Activated T-cell treated with anti-CD3 and anti-CD28 coated beads, Interleukin-2, amount 50 U/mL, for 24 hours (primary cell): ENCODE measurements around the gene WNT8A.
"Not testable (repeated sequence)": the region's sequence is repeated elsewhere in the genome, so short reads cannot be mapped to it uniquely, and the experiment has no call there.

Experiments used
- DNase-seq: peaks from one replicate; pipeline ENCODE4 v3.0.0-alpha.2; 2020
- H3K27ac Mint-ChIP-seq: 2 replicates; pipeline ENCODE4 v1.8.0; 2020; ENCODE audit warnings: mild to moderate bottlenecking, mixed read lengths
- H3K27me3 Mint-ChIP-seq: 2 replicates; pipeline ENCODE4 v1.8.0; 2020; ENCODE audit warnings: mixed read lengths
- H3K36me3 Mint-ChIP-seq: 2 replicates; pipeline ENCODE4 v1.8.0; 2020; ENCODE audit warnings: low read depth, mixed read lengths
- H3K4me1 Mint-ChIP-seq: 2 replicates; pipeline ENCODE4 v1.8.0; 2020; ENCODE audit warnings: low read depth, mixed read lengths
- H3K4me3 Mint-ChIP-seq: 2 replicates; pipeline ENCODE4 v1.8.0; 2020; ENCODE audit warnings: mild to moderate bottlenecking, moderate library complexity, mixed read lengths
- H3K9me3 Mint-ChIP-seq: 2 replicates; pipeline ENCODE4 v1.8.0; 2020; ENCODE audit warnings: mixed read lengths

WNT8A gene

GRCh38 chr5:138083702-138084101 lies at the start of gene WNT8A:
WNT8A (plus strand) TSS chr5:138084033; CDS start chr5:138084128, 95 bp downstream.
- H3K27me3 Mint-ChIP-seq: no peaks in the 10 kb centered on the region
- no peak for DNase-seq

GRCh38 chr5:138035605-138036537 lies 48.0 kb upstream of the WNT8A start:
- H3K27me3 Mint-ChIP-seq: no peaks in the 10 kb centered on the region
- no peak overlapping the region for H3K4me3 Mint-ChIP-seq
- no peaks in the 10 kb centered on the region for H3K9me3 Mint-ChIP-seq
- H3K27ac Mint-ChIP-seq: no peak overlapping the region
- peaks cover 34% of the 10 kb centered on the region for H3K4me1 Mint-ChIP-seq
- H3K36me3 Mint-ChIP-seq: peaks cover 15% of the 10 kb centered on the region
- peak; percentile 47 for DNase-seq

More at GRCh38 chr5:138083702-138084101, at the start of gene WNT8A:
- Mint-ChIP-seq H3K4me3 (no peak within 1 kb of the TSS), H3K27ac (no peak within 1 kb of the TSS), H3K4me1 (peaks cover 14% of the 10 kb centered on the region), H3K36me3 (no peaks in the 10 kb centered on the region), H3K9me3 (no peaks in the 10 kb centered on the region)

- H3K27ac Mint-ChIP-seq: no peak overlapping the region
- H3K9me3 Mint-ChIP-seq: no peaks in the 10 kb centered on the region
- H3K4me1 Mint-ChIP-seq: peaks cover 23% of the 10 kb centered on the region
- H3K27me3 Mint-ChIP-seq: no peaks in the 10 kb centered on the region
- H3K4me3 Mint-ChIP-seq: no peak overlapping the region
- H3K36me3 Mint-ChIP-seq: peaks cover 5% of the 10 kb centered on the region
- DNase-seq: no peak
Measured at GRCh38 chr5:138037271-138037670, 46.6 kb upstream of the WNT8A start.

GRCh38 chr5:138037907-138038633 lies 45.8 kb upstream of the WNT8A start:
- Mint-ChIP-seq H3K4me1 (peaks cover 23% of the 10 kb centered on the region), H3K27me3 (no peaks in the 10 kb centered on the region), H3K27ac (no peak overlapping the region), H3K4me3 (no peak overlapping the region), H3K36me3 (no peaks in the 10 kb centered on the region), H3K9me3 (no peaks in the 10 kb centered on the region)
- no peak for DNase-seq

- Mint-ChIP-seq H3K27ac (no peak overlapping the region), H3K4me3 (no peak overlapping the region), H3K36me3 (no peaks in the 10 kb centered on the region), H3K4me1 (peaks cover 15% of the 10 kb centered on the region), H3K27me3 (no peaks in the 10 kb centered on the region), H3K9me3 (no peaks in the 10 kb centered on the region)
- DNase-seq: no peak
Measured at GRCh38 chr5:138038826-138039225, 45.0 kb upstream of the WNT8A start.

GRCh38 chr5:138045283-138045682 lies 38.5 kb upstream of the WNT8A start:
- H3K27me3 Mint-ChIP-seq, H3K4me3 Mint-ChIP-seq, H3K4me1 Mint-ChIP-seq, H3K9me3 Mint-ChIP-seq, H3K27ac Mint-ChIP-seq, DNase-seq, H3K36me3 Mint-ChIP-seq: not testable (repeated sequence)

GRCh38 chr5:138051441-138052296 lies 32.2 kb upstream of the WNT8A start:
- Mint-ChIP-seq H3K27me3 (peaks cover 6% of the 10 kb centered on the region), H3K36me3 (no peaks in the 10 kb centered on the region), H3K4me1 (peaks cover 8% of the 10 kb centered on the region), H3K27ac (no peak overlapping the region), H3K9me3 (no peaks in the 10 kb centered on the region), H3K4me3 (no peak overlapping the region)
- DNase-seq: no peak

- H3K4me3 Mint-ChIP-seq, H3K36me3 Mint-ChIP-seq: not testable (repeated sequence)
Measured at GRCh38 chr5:138052718-138053117, 31.1 kb upstream of the WNT8A start.

GRCh38 chr5:138053554-138053953 lies 30.3 kb upstream of the WNT8A start:
- Mint-ChIP-seq H3K9me3 (no peaks in the 10 kb centered on the region), H3K4me1 (peaks cover 8% of the 10 kb centered on the region), H3K4me3 (no peak overlapping the region), H3K27ac (no peak overlapping the region), H3K36me3 (no peaks in the 10 kb centered on the region), H3K27me3 (peaks cover 6% of the 10 kb centered on the region)
- DNase-seq: no peak

More at GRCh38 chr5:138052718-138053117, 31.1 kb upstream of the WNT8A start:
- not testable (repeated sequence) for H3K9me3 Mint-ChIP-seq, H3K27ac Mint-ChIP-seq, H3K4me1 Mint-ChIP-seq, H3K27me3 Mint-ChIP-seq, DNase-seq

- Mint-ChIP-seq H3K4me3 (no peak overlapping the region), H3K9me3 (no peaks in the 10 kb centered on the region), H3K27me3 (peaks cover 6% of the 10 kb centered on the region), H3K27ac (no peak overlapping the region), H3K36me3 (no peaks in the 10 kb centered on the region), H3K4me1 (peaks cover 8% of the 10 kb centered on the region)
- no peak for DNase-seq
Measured at GRCh38 chr5:138054206-138054605, 29.6 kb upstream of the WNT8A start.

- no peaks in the 10 kb centered on the region for H3K36me3 Mint-ChIP-seq
- no peak overlapping the region for H3K4me3 Mint-ChIP-seq
- peaks cover 6% of the 10 kb centered on the region for H3K27me3 Mint-ChIP-seq
- no peak for DNase-seq
- no peak overlapping the region for H3K27ac Mint-ChIP-seq
- H3K4me1 Mint-ChIP-seq: peaks cover 8% of the 10 kb centered on the region
- no peaks in the 10 kb centered on the region for H3K9me3 Mint-ChIP-seq
Measured at GRCh38 chr5:138054847-138055558, 28.8 kb upstream of the WNT8A start.

- H3K27ac Mint-ChIP-seq: no peak overlapping the region
- H3K4me1 Mint-ChIP-seq: peaks cover 4% of the 10 kb centered on the region
- H3K27me3 Mint-ChIP-seq: no peaks in the 10 kb centered on the region
- no peaks in the 10 kb centered on the region for H3K36me3 Mint-ChIP-seq
- no peaks in the 10 kb centered on the region for H3K9me3 Mint-ChIP-seq
- no peak for DNase-seq
- no peak overlapping the region for H3K4me3 Mint-ChIP-seq
Measured at GRCh38 chr5:138064526-138064925, 19.3 kb upstream of the WNT8A start.

- no peak for DNase-seq
- H3K36me3 Mint-ChIP-seq: no peaks in the 10 kb centered on the region
- peaks cover 4% of the 10 kb centered on the region for H3K4me1 Mint-ChIP-seq
- no peak overlapping the region for H3K27ac Mint-ChIP-seq
- no peaks in the 10 kb centered on the region for H3K9me3 Mint-ChIP-seq
- H3K4me3 Mint-ChIP-seq: no peak overlapping the region
- no peaks in the 10 kb centered on the region for H3K27me3 Mint-ChIP-seq
Measured at GRCh38 chr5:138065102-138065501, 18.7 kb upstream of the WNT8A start.

- no peak overlapping the region for H3K27ac Mint-ChIP-seq
- DNase-seq: no peak
- H3K4me1 Mint-ChIP-seq: peaks cover 4% of the 10 kb centered on the region
- H3K4me3 Mint-ChIP-seq: no peak overlapping the region
- no peaks in the 10 kb centered on the region for H3K27me3 Mint-ChIP-seq
- H3K9me3 Mint-ChIP-seq: no peaks in the 10 kb centered on the region
- no peaks in the 10 kb centered on the region for H3K36me3 Mint-ChIP-seq
Measured at GRCh38 chr5:138067945-138068344, 15.9 kb upstream of the WNT8A start.
